NB4 (cell line): Measurements from ENCODE around the gene ADGRA1.

Experiments used
- POLR2A ChIP-seq: IDR thresholded peaks from 2 replicates; pipeline ENCODE4 v1.6.1; 2011; ENCODE audit warnings: mild to moderate bottlenecking; ENCODE audit not compliant: insufficient read length; ENCODE audit errors: extremely low read depth
- TF ChIP-seq, protein P1 (sequence below): IDR thresholded peaks from one replicate; pipeline ENCODE4 v1.5.1; 2012; ENCODE audit warnings: low read depth, low read length

DNA sequence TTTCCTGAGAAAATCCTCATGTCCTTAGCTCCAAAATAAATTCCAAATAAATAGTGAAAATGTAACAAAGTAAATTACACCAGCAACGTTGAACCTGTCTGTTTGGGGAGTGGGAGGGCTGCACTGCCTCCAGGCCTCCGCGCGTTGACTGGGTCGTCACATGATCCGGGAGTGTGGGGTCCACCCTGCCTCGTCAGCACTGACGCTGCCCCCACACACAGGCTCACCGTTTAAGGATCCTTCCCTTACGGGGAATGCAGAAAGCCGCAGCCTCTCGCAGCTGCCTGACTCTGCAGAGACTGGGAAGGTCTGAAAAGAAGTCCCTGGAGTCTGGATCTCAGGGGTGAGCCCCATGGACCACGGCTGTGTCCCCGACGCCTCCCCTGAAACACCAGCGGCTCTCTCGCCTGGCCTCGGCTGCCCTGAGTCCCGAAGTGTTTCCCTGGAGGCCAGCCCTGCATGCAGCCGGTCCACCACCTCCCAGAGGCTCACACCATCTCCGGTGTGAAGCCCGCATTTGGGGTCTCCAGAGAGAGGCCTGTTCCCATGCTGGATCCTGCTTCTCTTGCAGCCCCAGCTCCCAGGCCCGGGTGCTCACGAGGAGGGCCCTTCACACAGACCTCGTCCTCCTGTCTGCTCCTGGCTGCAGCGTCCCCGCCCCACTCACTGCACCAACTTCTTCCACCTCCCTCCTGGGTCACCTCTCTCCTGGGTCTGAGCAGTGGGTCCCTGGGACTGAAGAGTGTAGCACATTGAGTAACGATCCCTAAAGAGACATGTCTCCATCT, 49.5 kb upstream of the ADGRA1 start:
- TF ChIP-seq, protein P1, sequence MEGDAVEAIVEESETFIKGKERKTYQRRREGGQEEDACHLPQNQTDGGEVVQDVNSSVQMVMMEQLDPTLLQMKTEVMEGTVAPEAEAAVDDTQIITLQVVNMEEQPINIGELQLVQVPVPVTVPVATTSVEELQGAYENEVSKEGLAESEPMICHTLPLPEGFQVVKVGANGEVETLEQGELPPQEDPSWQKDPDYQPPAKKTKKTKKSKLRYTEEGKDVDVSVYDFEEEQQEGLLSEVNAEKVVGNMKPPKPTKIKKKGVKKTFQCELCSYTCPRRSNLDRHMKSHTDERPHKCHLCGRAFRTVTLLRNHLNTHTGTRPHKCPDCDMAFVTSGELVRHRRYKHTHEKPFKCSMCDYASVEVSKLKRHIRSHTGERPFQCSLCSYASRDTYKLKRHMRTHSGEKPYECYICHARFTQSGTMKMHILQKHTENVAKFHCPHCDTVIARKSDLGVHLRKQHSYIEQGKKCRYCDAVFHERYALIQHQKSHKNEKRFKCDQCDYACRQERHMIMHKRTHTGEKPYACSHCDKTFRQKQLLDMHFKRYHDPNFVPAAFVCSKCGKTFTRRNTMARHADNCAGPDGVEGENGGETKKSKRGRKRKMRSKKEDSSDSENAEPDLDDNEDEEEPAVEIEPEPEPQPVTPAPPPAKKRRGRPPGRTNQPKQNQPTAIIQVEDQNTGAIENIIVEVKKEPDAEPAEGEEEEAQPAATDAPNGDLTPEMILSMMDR = no peak
- TF ChIP-seq POLR2A = no peak
